ENCODE data around the gene TBX3.

- TF ChIP-seq CTCF (IDR thresholded peaks at IDR 0.05; ENCODE audit: extremely low read depth in 1 of 2, insufficient read depth in 1 of 2, low read depth in 1 of 2, low read length in 2 of 2) (no peak), MYC (IDR thresholded peaks at IDR 0.05; ENCODE audit: low read depth, low read length) (no peak), JUN (IDR thresholded peaks at IDR 0.05; ENCODE audit: borderline replicate concordance, insufficient read depth, insufficient read length, low read depth) (no peak), FOS (IDR thresholded peaks at IDR 0.05; ENCODE audit: borderline replicate concordance, insufficient read depth, low read length) (no peak), POLR2A (IDR thresholded peaks at IDR 0.05; ENCODE audit: low read depth, low read length) (no peak), MAX (IDR thresholded peaks at IDR 0.05; ENCODE audit: insufficient read depth, insufficient read length) (no peak), POLR2AphosphoS5 (IDR thresholded peaks at IDR 0.05; ENCODE audit: insufficient read depth, low read depth, low read length) (no peak), EZH2 (IDR thresholded peaks at IDR 0.05; ENCODE audit: borderline replicate concordance, low read depth, low read length, severe bottlenecking) (no peak), GATA2 (IDR thresholded peaks at IDR 0.05; ENCODE audit: insufficient read depth, insufficient read length, low read depth, low read length) (no peak)
These were observed 60.2 kb downstream of the TBX3 start for GRCh38 chr12:114623737-114624136.

Measured in endothelial cell of umbilical vein (primary cell).